Stimulated activated CD8-positive, alpha-beta memory T cell treated with anti-CD3 and anti-CD28 coated beads, Interleukin-4, amount 100 ng/mL, for 24 hours (primary cell): ENCODE measurements around the gene ATP6AP2.
"Not testable (repeated sequence)": the region's sequence is repeated elsewhere in the genome, so short reads cannot be mapped to it uniquely, and the experiment has no call there.

Experiments used
- DNase-seq: peaks from one replicate; pipeline ENCODE4 v3.0.0-alpha.2; 2020; ENCODE audit warnings: low read depth

Gene ATP6AP2

GRCh38 chrX:40575411-40575810, 5.4 kb upstream of the ATP6AP2 start:
- DNase-seq: not testable (repeated sequence)

- no peak for DNase-seq
These were observed 4.5 kb upstream of the ATP6AP2 start for GRCh38 chrX:40576291-40576690.

GRCh38 chrX:40578039-40578695, 2.6 kb upstream of the ATP6AP2 start:
- no peak for DNase-seq

- DNase-seq: no peak
These were observed 1.6 kb upstream of the ATP6AP2 start for GRCh38 chrX:40579141-40579540.

GRCh38 chrX:40579900-40580536, 752 bp upstream of the ATP6AP2 start:
- DNase-seq: no peak

- no peak for DNase-seq
These were observed 658 bp downstream of the ATP6AP2 start for GRCh38 chrX:40581336-40581920.

- not testable (repeated sequence) for DNase-seq
These were observed 1.4 kb downstream of the ATP6AP2 start for GRCh38 chrX:40582178-40582577.

- no peak for DNase-seq
These were observed 2.0 kb downstream of the ATP6AP2 start for GRCh38 chrX:40582811-40583210.

GRCh38 chrX:40587623-40588022, 6.9 kb downstream of the ATP6AP2 start:
- not testable (repeated sequence) for DNase-seq

GRCh38 chrX:40589616-40590321, 9.0 kb downstream of the ATP6AP2 start:
- not testable (repeated sequence) for DNase-seq

GRCh38 chrX:40603446-40603845, 22.7 kb downstream of the ATP6AP2 start:
- no peak for DNase-seq

- no peak for DNase-seq
These were observed 26.6 kb downstream of the ATP6AP2 start for GRCh38 chrX:40607381-40607780.

GRCh38 chrX:40612511-40612910, 31.7 kb downstream of the ATP6AP2 start:
- DNase-seq: no peak

GRCh38 chrX:40615976-40616375, 35.2 kb downstream of the ATP6AP2 start:
- DNase-seq: no peak

GRCh38 chrX:40617566-40617965, 36.8 kb downstream of the ATP6AP2 start:
- no peak for DNase-seq

GRCh38 chrX:40622479-40623138, 41.8 kb downstream of the ATP6AP2 start:
- DNase-seq: no peak

GRCh38 chrX:40623139-40623536, 42.4 kb downstream of the ATP6AP2 start, which contains the start of gene MPC1L:
MPC1L (plus strand) TSS chrX:40623428; CDS start chrX:40623566, 138 bp downstream.
- no peak for DNase-seq

GRCh38 chrX:40623665-40624064, 42.9 kb downstream of the ATP6AP2 start:
- no peak for DNase-seq

GRCh38 chrX:40625294-40625693, 44.5 kb downstream of the ATP6AP2 start:
- DNase-seq: no peak

- DNase-seq: no peak
These were observed 47.7 kb downstream of the ATP6AP2 start for GRCh38 chrX:40628506-40628905.

- no peak for DNase-seq
These were observed 51.4 kb downstream of the ATP6AP2 start for GRCh38 chrX:40632199-40632598.

GRCh38 chrX:40637687-40638086, 56.9 kb downstream of the ATP6AP2 start:
- DNase-seq: no peak
